ENCODE results near the gene ZW10. TPM values are rescaled to one million over a fixed set of nuclear protein-coding genes. Genes with fewer than 3 reads are reported as not detected.

ZW10 gene
- total and polyA plus RNA-seq, 2 of the 13 experiments (the other 11 are each of a cell fraction or from before 2014, with no cell fraction given): 5.8 to 31.3 TPM

- TF ChIP-seq ZNF318 (CRISPR knock-in tag; IDR thresholded peaks at IDR 0.05): no peak
- TF ChIP-seq ZBTB49 (CRISPR knock-in tag; IDR thresholded peaks at IDR 0.05; ENCODE audit: borderline replicate concordance): no peak
- no peak for TF ChIP-seq TEF (CRISPR knock-in tag; IDR thresholded peaks at IDR 0.05)
- TF ChIP-seq ZNF546 (CRISPR knock-in tag; conservative IDR thresholded peaks at IDR 0.05): no peak
- TF ChIP-seq ZNF331 (CRISPR knock-in tag; IDR thresholded peaks at IDR 0.05): peak; percentile 57; the same call in 1 of the 2 replicates
- 0 out of 2 replicates have a peak, but pooled peaks have one; percentile 85 for TF ChIP-seq ZNF513 (CRISPR knock-in tag; conservative IDR thresholded peaks at IDR 0.05)
- no peak for TF ChIP-seq ZNF562 (CRISPR knock-in tag; IDR thresholded peaks at IDR 0.05; ENCODE audit: borderline replicate concordance)
- peak; percentile 79 for TF ChIP-seq XRCC5 (optimal IDR thresholded peaks at IDR 0.05; ENCODE audit: low read length)
- TF ChIP-seq RFXAP (CRISPR knock-in tag; IDR thresholded peaks at IDR 0.05; ENCODE audit: borderline replicate concordance): peak; percentile 81; the same call in 1 of the 2 replicates
- no peak for TF ChIP-seq CCDC6 (CRISPR knock-in tag; IDR thresholded peaks at IDR 0.05)
- TF ChIP-seq ZNF605 (CRISPR knock-in tag; IDR thresholded peaks at IDR 0.05): no peak
- no peak for TF ChIP-seq ZNF850 (CRISPR knock-in tag; conservative IDR thresholded peaks at IDR 0.05)
- 0 out of 2 replicates have a peak, but pooled peaks have one; percentile 61 for TF ChIP-seq CAMTA2 (CRISPR knock-in tag; IDR thresholded peaks at IDR 0.05; ENCODE audit: borderline replicate concordance)
- TF ChIP-seq ZBTB42 (CRISPR knock-in tag; IDR thresholded peaks at IDR 0.05): no peak
- no peak for TF ChIP-seq RFX3 (CRISPR knock-in tag; IDR thresholded peaks at IDR 0.05)
- TF ChIP-seq ZNF224 (CRISPR knock-in tag; IDR thresholded peaks at IDR 0.05): no peak
These were observed at the start of gene ZW10 (continued) for GRCh38 chr11:113773416-113774173.

Data from HepG2 (cell line).